GM12801 (cell line): ENCODE data around the gene MKI67.

Experiments
- TF ChIP-seq, protein P1 (sequence below): IDR thresholded peaks from one replicate; pipeline ENCODE4 v1.5.1; 2011; ENCODE audit warnings: control low read depth; ENCODE audit not compliant: insufficient read length; ENCODE audit errors: extremely low read depth

The MKI67 gene

DNA sequence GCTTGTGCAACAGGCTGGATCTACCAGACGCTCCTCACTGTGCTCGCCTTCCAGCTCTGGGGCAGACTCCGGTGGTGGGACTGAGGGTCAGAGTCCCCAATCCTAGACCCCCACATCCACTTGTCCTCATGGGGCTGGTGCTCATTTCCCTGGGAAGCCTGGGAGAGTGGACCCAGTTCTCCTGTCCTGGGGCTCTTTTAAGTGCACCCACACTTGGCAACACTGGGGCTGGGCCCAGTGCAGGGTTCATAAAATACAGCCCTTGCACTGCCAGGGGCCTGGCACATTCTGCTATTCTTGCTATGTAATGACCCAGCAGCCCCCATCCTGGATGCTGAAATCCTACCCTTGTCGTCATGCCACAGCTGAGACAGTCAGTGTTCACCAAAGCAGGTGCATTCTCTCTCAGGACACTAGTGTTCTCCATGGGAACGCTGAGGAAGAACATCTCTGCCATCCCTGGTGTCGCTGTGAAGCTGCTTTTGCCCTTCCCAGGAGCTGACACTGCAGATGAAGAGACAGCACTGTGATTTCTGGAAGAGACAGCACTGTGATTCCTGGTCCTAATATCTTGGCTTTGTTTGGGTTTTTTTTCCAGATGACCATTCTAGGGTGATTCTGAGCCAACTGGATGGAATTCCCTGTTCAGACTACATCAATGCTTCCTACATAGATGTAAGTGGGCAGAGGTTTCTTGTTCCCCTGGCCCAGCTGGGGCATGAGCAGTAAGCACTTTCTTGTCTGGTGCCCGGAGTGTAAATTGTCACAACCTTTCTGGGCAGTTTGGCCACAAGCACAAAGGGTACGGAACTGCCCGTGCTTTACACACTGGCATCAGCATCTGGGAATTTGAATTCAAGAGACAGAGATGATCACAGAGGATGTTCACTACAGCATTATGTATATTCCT lies 65.6 kb downstream of the MKI67 start:
- TF ChIP-seq, protein P1, sequence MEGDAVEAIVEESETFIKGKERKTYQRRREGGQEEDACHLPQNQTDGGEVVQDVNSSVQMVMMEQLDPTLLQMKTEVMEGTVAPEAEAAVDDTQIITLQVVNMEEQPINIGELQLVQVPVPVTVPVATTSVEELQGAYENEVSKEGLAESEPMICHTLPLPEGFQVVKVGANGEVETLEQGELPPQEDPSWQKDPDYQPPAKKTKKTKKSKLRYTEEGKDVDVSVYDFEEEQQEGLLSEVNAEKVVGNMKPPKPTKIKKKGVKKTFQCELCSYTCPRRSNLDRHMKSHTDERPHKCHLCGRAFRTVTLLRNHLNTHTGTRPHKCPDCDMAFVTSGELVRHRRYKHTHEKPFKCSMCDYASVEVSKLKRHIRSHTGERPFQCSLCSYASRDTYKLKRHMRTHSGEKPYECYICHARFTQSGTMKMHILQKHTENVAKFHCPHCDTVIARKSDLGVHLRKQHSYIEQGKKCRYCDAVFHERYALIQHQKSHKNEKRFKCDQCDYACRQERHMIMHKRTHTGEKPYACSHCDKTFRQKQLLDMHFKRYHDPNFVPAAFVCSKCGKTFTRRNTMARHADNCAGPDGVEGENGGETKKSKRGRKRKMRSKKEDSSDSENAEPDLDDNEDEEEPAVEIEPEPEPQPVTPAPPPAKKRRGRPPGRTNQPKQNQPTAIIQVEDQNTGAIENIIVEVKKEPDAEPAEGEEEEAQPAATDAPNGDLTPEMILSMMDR, result no peak

DNA sequence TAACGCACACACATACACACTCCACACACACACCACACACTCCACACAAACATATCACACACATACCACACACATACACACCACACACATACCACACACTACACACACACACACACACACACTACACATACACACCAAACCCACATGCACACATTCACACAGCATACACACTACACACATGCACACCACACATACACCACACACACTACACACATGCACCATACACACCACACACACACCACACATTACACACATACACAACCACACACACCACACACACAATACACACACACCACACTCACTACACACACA lies 66.3 kb downstream of the MKI67 start:
- TF ChIP-seq, protein P1, result no peak

DNA sequence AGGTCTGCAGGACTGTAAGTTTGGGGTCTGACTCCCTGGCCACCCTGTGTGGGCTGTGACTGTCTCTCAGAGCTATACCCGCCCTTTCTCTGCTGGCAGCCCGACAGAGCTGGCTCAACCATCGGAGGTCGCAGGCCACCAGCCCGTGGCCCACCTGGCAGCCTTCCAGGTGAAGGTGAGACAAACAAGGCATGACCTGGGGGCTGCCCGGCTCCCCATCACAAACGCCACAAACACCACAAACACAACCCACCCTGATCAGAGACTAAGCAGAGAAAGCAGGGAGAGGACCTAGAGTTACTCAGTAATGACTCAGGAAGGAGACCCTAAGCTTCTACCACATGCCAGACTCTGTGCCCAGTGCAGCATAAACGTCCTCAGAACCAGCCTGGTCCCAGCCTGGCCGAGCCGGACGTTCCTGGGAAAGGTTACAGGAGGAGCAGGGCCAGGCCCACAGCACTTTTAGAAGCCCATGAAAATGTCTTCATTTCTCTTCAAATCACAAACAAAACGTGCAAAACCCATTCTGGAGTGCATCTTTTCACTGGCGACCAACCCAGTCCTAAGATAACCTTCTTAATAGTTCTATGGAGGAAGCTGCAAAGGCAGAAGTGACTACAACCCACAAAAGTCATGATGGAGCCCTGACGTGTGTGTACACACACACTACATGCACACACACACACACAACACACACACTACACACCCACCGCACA lies 66.8 kb downstream of the MKI67 start:
- TF ChIP-seq, protein P1, result no peak

DNA sequence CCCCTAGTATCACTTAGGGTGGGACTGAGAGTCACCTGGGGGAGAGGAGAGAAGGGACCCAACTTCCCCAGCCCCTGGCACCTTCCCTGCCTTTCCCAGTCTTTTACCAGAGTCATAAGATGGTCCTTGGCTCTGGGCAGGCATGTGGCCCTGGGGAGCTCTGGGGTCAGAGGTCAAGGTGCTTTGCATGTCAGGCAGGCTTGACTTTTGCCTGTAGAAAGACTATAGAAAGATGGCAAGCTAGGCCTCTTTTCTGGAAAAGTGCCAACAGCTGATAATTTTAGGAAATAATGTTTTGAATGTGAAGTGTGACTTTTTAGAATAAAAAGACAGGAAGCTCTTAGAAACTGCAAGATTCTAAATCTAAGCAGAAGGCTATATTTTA lies 67.5 kb downstream of the MKI67 start:
- TF ChIP-seq, protein P1, result no peak

DNA sequence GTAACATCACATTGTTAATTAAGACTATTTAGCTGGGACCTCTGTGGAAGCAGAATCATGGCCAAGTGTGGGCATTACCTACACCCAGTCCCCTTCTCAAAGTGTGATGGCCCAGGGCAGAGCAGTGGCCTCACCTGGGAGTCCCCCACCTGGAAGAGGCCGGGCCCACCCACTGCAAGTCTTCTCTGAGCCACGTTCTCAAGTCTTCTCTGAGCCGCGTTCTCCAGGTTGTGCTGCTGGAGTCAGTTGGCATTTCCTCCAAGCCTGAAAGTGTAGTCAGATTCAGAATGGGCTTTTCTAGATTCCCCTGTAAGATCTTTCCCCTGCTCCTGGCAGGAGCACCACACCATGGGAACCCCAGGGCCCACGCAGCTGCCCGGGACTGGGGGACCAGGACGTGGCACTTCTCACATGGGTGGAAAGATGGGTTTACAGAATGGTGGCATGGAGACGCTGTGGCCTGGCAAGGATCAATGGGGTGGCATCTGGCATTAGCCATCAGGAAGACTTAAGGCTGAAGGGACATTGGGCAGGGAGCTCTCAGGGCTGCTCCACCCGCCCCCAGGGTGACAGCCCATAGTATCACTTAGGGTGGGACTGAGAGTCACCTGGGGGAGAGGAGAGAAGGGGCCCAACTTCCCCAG lies 68.0 kb downstream of the MKI67 start:
- TF ChIP-seq, protein P1, result no peak

DNA sequence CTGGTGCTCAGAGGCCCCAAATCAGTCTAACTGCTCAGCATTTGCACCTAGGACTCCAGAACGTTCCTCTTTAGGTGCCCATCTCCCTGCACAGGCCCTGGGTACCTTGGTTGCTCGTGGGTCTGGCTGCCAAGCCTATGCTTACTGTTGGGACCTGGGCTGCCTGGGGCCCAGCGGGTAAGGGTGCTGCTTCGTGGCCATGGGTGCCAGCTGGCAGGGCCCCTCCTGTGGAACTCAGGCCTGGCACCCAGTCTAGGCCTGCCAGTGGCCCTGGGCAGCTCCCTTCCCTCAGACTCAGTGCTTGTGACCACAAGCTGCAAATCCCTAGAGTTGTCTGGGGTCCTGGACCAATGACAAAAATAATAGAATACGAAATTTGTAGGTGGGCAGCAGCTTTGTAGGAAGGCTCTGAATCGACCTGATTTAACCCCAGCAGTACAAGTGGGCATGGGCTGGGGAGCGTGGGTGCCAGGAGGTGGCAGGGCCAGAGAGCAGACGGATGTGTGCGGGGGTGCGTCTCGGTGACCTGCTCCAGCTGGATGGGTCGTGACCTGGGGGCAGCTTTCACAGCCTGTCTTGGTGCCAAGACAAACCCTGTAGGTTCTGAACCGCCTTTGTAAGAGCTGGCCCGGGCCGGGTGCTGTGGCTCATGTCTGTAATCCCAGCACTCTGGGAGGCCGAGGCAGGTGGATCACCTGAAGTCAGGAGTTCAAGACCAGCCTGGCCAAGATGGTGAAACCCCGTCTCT lies 69.7 kb downstream of the MKI67 start:
- TF ChIP-seq, protein P1, result no peak
